IMR-90 (cell line): ENCODE measurements around the gene BMP10. TPM values are rescaled to one million over a fixed set of nuclear protein-coding genes. Genes with fewer than 3 reads are reported as not detected.

ENCODE experiments used
- ATAC-seq: fragments of 200-7000 bp; cut with Tn5 transposase; 2 replicates; pipeline ENCODE4 v1.9.1; 2020; ENCODE audit warnings: low read depth, mild to moderate bottlenecking, moderate library complexity
- BruUV-seq: library from RNA; stranded (reverse); fragments of 400-500 nt; replicated peaks from 2 replicates; lab custom pipeline; 2021; lab: Mats Ljungman, UMichigan
- CTCF ChIA-PET: fragments of 300-600 bp; formaldehyde crosslinking; extraction: SDS; loops from one replicate; lab custom pipeline; 2021; ENCODE audit warnings: antibody characterized with exemption; lab: Yijun Ruan, JAX
- POLR2A ChIA-PET: fragments of 300-600 bp; sonication (Branson Sonifier 250); formaldehyde crosslinking; loops from one replicate; lab custom pipeline; 2022; ENCODE audit warnings: antibody characterized with exemption; ENCODE audit not compliant: unreplicated experiment; lab: Charles Lee
- DNase-seq: peaks from one replicate; pipeline ENCODE4 v3.0.0; 2013
- H2AFZ ChIP-seq: replicated peaks from 2 replicates; pipeline ENCODE3; 2013; ENCODE audit warnings: low read length, mild to moderate bottlenecking; ENCODE audit not compliant: poor library complexity
- H2AK5ac ChIP-seq: 2 replicates; pipeline ENCODE4 v1.6.1; 2013; ENCODE audit warnings: low read depth, low read length, inconsistent platforms
- H2AK9ac ChIP-seq: replicated peaks from 2 replicates; pipeline ENCODE3; 2013; ENCODE audit warnings: mild to moderate bottlenecking, low read depth, low read length, moderate library complexity; ENCODE audit not compliant: poor library complexity
- H2BK120ac ChIP-seq: 2 replicates; pipeline ENCODE4 v1.6.1; 2013; ENCODE audit warnings: low read depth, low read length, inconsistent platforms
- H2BK15ac ChIP-seq: 3 replicates; pipeline ENCODE4 v1.6.1; 2013; ENCODE audit warnings: low read depth, low read length, inconsistent platforms
- H2BK20ac ChIP-seq: 2 replicates; pipeline ENCODE4 v1.6.1; 2013; ENCODE audit warnings: low read depth, mild to moderate bottlenecking, inconsistent platforms, low read length, moderate library complexity
- H2BK5ac ChIP-seq: 2 replicates; pipeline ENCODE4 v1.6.1; 2013; ENCODE audit warnings: mild to moderate bottlenecking, low read depth, low read length, inconsistent platforms; ENCODE audit not compliant: poor library complexity, severe bottlenecking
- H3K14ac ChIP-seq: replicated peaks from 2 replicates; pipeline ENCODE4 v1.6.1; 2013; ENCODE audit warnings: low read depth, low read length, inconsistent platforms
- H3K18ac ChIP-seq: 2 replicates; pipeline ENCODE4 v1.6.1; 2013; ENCODE audit warnings: low read depth, low read length, control low read depth
- H3K23ac ChIP-seq: 2 replicates; pipeline ENCODE4 v1.6.1; 2013; ENCODE audit warnings: low read depth, low read length, inconsistent platforms
- H3K27ac ChIP-seq: 2 replicates; pipeline ENCODE4 v1.5.1; 2013; ENCODE audit warnings: mild to moderate bottlenecking, control low read depth, low read length; ENCODE audit not compliant: insufficient read depth
- H3K27me3 ChIP-seq: 2 replicates; pipeline ENCODE4 v1.6.1; 2013; ENCODE audit warnings: low read length; ENCODE audit not compliant: control insufficient read depth, insufficient read depth
- H3K36me3 ChIP-seq: 2 replicates; pipeline ENCODE4 v1.6.1; 2013; ENCODE audit warnings: low read length, mixed read lengths; ENCODE audit not compliant: control insufficient read depth, insufficient read depth
- H3K4ac ChIP-seq: 2 replicates; pipeline ENCODE4 v1.6.1; 2013; ENCODE audit warnings: low read depth, low read length, inconsistent platforms
- H3K4me1 ChIP-seq: 2 replicates; pipeline ENCODE4 v1.6.1; 2013; ENCODE audit warnings: low read length, mixed read lengths; ENCODE audit not compliant: control insufficient read depth, insufficient read depth
- H3K4me2 ChIP-seq: 2 replicates; pipeline ENCODE4 v1.6.1; 2013; ENCODE audit warnings: low read depth, mild to moderate bottlenecking, control low read depth, low read length, moderate library complexity
- H3K4me3 ChIP-seq: 2 replicates; pipeline ENCODE4 v1.5.1; 2013; ENCODE audit warnings: low read depth, mild to moderate bottlenecking, control low read depth, low read length, moderate library complexity; ENCODE audit not compliant: insufficient read depth
- H3K56ac ChIP-seq: 2 replicates; pipeline ENCODE4 v1.6.1; 2013; ENCODE audit warnings: low read length, inconsistent platforms; ENCODE audit not compliant: insufficient read depth; ENCODE audit errors: extremely low read depth
- H3K79me1 ChIP-seq, 2 experiments: 2 replicates each; pipeline ENCODE4 v1.6.1; 2013; ENCODE audit warnings: low read length in 2 of 2, inconsistent platforms in 1 of 2, low read depth in 1 of 2
- H3K9ac ChIP-seq: 2 replicates; pipeline ENCODE4 v1.6.1; 2013; ENCODE audit warnings: low read depth, low read length, control low read depth
- H3K9me1 ChIP-seq: 2 replicates; pipeline ENCODE4 v1.6.1; 2013; ENCODE audit warnings: low read length, inconsistent platforms; ENCODE audit not compliant: insufficient read depth
- H3K9me3 ChIP-seq: 2 replicates; pipeline ENCODE4 v1.6.1; 2013; ENCODE audit warnings: low read length; ENCODE audit not compliant: control insufficient read depth, insufficient read depth
- H4K20me1 ChIP-seq: 2 replicates; pipeline ENCODE4 v1.6.1; 2013; ENCODE audit warnings: low read length, inconsistent platforms; ENCODE audit not compliant: insufficient read depth
- H4K5ac ChIP-seq: 2 replicates; pipeline ENCODE4 v1.6.1; 2013; ENCODE audit warnings: mild to moderate bottlenecking, low read depth, low read length, control low read depth
- H4K8ac ChIP-seq, 2 experiments: 2 replicates each; pipeline ENCODE4 v1.6.1; 2013; ENCODE audit warnings: low read depth in 2 of 2, low read length in 2 of 2, control low read depth in 1 of 2, inconsistent platforms in 1 of 2
- H4K91ac ChIP-seq: 2 replicates; pipeline ENCODE4 v1.6.1; 2013; ENCODE audit warnings: low read depth, low read length, inconsistent platforms; ENCODE audit not compliant: insufficient read depth
- SMC3 ChIP-seq: fragments of 150-350 bp; IDR thresholded peaks from 2 replicates; pipeline ENCODE4 v1.6.1; 2016; ENCODE audit warnings: low read depth, mild to moderate bottlenecking, antibody characterized with exemption, low read length, moderate library complexity
- WGBS, 2 experiments: methylation state at CpG; one replicate each; pipeline versions ENCODE4 v1.1.5 to v1.1.7; 2013; ENCODE audit warnings: missing lambda C conversion rate in 2 of 2; ENCODE audit not compliant: insufficient read length in 1 of 2; ENCODE audit errors: extremely low coverage in 2 of 2; 5-methylcytosine and 5-hydroxymethylcytosine counted together
- dilution Hi-C: fragments of 300-500 bp; cut with HindIII; formaldehyde crosslinking; loops from one replicate; pipeline ENCODE4 v1.14.3; 2018; ENCODE audit warnings: low sequenced_read_pairs; ENCODE audit not compliant: unreplicated experiment
- in situ Hi-C: fragments of 300-500 bp; cut with MboI; formaldehyde crosslinking; loops from 3 replicates; pipeline ENCODE4 v1.14.3; 2019; ENCODE audit warnings: low sequenced_read_pairs, inconsistent platforms, mixed read lengths
- intact Hi-C: fragments of 100-400 bp; cut with micrococcal nuclease; formaldehyde crosslinking; loops from 2 replicates; pipeline ENCODE4 v1.10.0; 2022
- polyA plus RNA-seq, 3 experiments: library from polyadenylated mRNA; depleted of rRNA; stranded (reverse); fragments of >200 nt; gene quantifications; 2 replicates each; pipeline ENCODE4 v1.2.3, GENCODE V29; 2012; ENCODE audit warnings: low replicate concordance in 1 of 3
- total RNA-seq: library from RNA; depleted of rRNA; stranded (reverse); fragments of >200 nt; gene quantifications from 2 replicates; pipeline ENCODE4 v1.2.3, GENCODE V29; 2012
- TF ChIP-seq, protein P1 (sequence below): fragments of 150-350 bp; IDR thresholded peaks from 2 replicates; pipeline ENCODE4 v1.6.1; 2017; ENCODE audit warnings: mild to moderate bottlenecking, antibody characterized with exemption, low read length, low read depth
- TF ChIP-seq, protein P2 (sequence below): conservative IDR thresholded peaks from 2 replicates; pipeline ENCODE4 v1.5.1; 2012; ENCODE audit warnings: mild to moderate bottlenecking, low read depth, low read length, improper control_type of control experiment

The BMP10 gene
- total and polyA plus RNA-seq, 2 of the 4 experiments (the other 2 are of a cell fraction) = not detected

DNA sequence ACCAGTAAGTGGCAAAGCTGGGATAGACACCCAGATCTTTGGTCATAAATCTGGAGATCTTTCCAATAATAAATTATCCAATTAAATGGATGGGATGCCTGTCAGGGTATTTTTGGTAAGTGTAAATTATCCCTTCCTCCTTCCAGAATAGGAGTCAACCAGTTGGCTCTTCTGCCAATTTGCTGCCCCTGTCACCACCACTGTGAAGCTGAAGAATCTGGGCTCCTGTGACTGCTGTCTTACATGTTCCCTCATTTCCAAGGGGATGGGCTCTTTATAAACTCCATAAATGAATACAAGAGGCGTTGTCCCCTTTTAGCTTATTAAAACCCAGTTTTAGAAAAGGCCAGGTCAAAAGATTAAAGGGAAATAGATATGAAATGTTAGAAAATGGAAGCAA is 17.8 kb upstream of the BMP10 start:
- no peaks in the 10 kb centered on the region for H3K4me1 ChIP-seq
- ChIA-PET CTCF (no interaction called here), POLR2A (no interaction called here)
- no peak overlapping the region for H4K5ac ChIP-seq
- no peak overlapping the region for H3K9ac ChIP-seq
- TF ChIP-seq, protein P1, sequence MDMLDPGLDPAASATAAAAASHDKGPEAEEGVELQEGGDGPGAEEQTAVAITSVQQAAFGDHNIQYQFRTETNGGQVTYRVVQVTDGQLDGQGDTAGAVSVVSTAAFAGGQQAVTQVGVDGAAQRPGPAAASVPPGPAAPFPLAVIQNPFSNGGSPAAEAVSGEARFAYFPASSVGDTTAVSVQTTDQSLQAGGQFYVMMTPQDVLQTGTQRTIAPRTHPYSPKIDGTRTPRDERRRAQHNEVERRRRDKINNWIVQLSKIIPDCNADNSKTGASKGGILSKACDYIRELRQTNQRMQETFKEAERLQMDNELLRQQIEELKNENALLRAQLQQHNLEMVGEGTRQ = no peak
- TF ChIP-seq, protein P2, sequence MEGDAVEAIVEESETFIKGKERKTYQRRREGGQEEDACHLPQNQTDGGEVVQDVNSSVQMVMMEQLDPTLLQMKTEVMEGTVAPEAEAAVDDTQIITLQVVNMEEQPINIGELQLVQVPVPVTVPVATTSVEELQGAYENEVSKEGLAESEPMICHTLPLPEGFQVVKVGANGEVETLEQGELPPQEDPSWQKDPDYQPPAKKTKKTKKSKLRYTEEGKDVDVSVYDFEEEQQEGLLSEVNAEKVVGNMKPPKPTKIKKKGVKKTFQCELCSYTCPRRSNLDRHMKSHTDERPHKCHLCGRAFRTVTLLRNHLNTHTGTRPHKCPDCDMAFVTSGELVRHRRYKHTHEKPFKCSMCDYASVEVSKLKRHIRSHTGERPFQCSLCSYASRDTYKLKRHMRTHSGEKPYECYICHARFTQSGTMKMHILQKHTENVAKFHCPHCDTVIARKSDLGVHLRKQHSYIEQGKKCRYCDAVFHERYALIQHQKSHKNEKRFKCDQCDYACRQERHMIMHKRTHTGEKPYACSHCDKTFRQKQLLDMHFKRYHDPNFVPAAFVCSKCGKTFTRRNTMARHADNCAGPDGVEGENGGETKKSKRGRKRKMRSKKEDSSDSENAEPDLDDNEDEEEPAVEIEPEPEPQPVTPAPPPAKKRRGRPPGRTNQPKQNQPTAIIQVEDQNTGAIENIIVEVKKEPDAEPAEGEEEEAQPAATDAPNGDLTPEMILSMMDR = no peak
- no peak for TF ChIP-seq SMC3
- H3K14ac ChIP-seq = no peak overlapping the region
- no peak overlapping the region for H3K23ac ChIP-seq
- intact Hi-C loops = loop anchor here (5.0 kb wide), 1 partner anchor 42 kb away; no protein-coding TSS in a partner anchor
- H3K4me2 ChIP-seq = no peak overlapping the region
- dilution Hi-C loops = no loop called here
- no peaks in the 10 kb centered on the region for H3K36me3 ChIP-seq
- H2AK5ac ChIP-seq = no peak overlapping the region
- WGBS, 2 experiments = no CpG with 5 or more reads among the region's 1 CpG
- no peak overlapping the region for H4K8ac ChIP-seq
- no peak overlapping the region for H2AFZ ChIP-seq
- no TSS peak for BruUV-seq
- H2BK15ac ChIP-seq = no peak overlapping the region
- no peak overlapping the region for H3K56ac ChIP-seq
- H3K79me1 ChIP-seq = no peaks in the 10 kb centered on the region
- no peak overlapping the region for H2BK120ac ChIP-seq
- peaks cover 1% of the 10 kb centered on the region; the same call in 1 of the 2 replicates for H3K27me3 ChIP-seq
- no peak overlapping the region for H3K4me3 ChIP-seq
- DNase-seq = no peak
- no peaks in the 10 kb centered on the region for H4K20me1 ChIP-seq
- H3K27ac ChIP-seq = no peak overlapping the region
- H3K18ac ChIP-seq = no peak overlapping the region
- H2BK20ac ChIP-seq = no peak overlapping the region
- no peak for ATAC-seq
- H2BK5ac ChIP-seq = no peak overlapping the region
- in situ Hi-C loops = no loop called here
- H3K9me1 ChIP-seq = no peaks in the 10 kb centered on the region
- H3K9me3 ChIP-seq = no peaks in the 10 kb centered on the region
- H4K91ac ChIP-seq = no peak overlapping the region
- H2AK9ac ChIP-seq = no peak overlapping the region
- H3K4ac ChIP-seq = no peak overlapping the region
